HepG2 (cell line): ENCODE measurements around the gene RPTOR. TPM values are rescaled to one million over a fixed set of nuclear protein-coding genes. Genes with fewer than 3 reads are reported as not detected.

Experiments
- ATF4 ChIP-seq, 2 experiments: fragments of 450-650 bp in 1 of 2; sonication (generic) in 1 of 2; formaldehyde crosslinking; IDR thresholded peaks; 2 replicates each; pipeline versions ENCODE4 v1.5.0 to v1.8.0; 2020 to 2022; ENCODE audit warnings: mild to moderate bottlenecking in 1 of 2, missing genetic modification reagents in 1 of 2
- ETV5 ChIP-seq: IDR thresholded peaks from 2 replicates; pipeline ENCODE4 v1.6.1; 2018; ENCODE audit warnings: missing biosample characterization, missing genetic modification reagents, inconsistent platforms, borderline replicate concordance
- FOXA1 ChIP-seq, 2 experiments: fragments of 450-650 bp in 1 of 2; sonication (generic) in 1 of 2; formaldehyde crosslinking in 1 of 2; IDR thresholded peaks; 2 replicates each; pipeline versions ENCODE4 v1.4.0 to v1.6.1; 2016 to 2020; ENCODE audit warnings: missing genetic modification reagents in 1 of 2
- GABPA ChIP-seq, 2 experiments: IDR thresholded peaks; 2 replicates each; pipeline ENCODE4 v1.6.1; 2011 to 2016; ENCODE audit warnings: low read depth in 2 of 2, low read length in 1 of 2, missing biosample characterization in 1 of 2, missing genetic modification characterization in 1 of 2
- GTF3A ChIP-seq: sonication (generic); formaldehyde crosslinking; conservative IDR thresholded peaks from 2 replicates; pipeline ENCODE4 v1.4.0; 2020; ENCODE audit warnings: mild to moderate bottlenecking, missing genetic modification reagents
- HIVEP1 ChIP-seq: sonication (generic); formaldehyde crosslinking; IDR thresholded peaks from 2 replicates; pipeline ENCODE4 v1.4.0; 2020; ENCODE audit warnings: mild to moderate bottlenecking, missing genetic modification reagents
- HNF4A ChIP-seq: sonication (generic); formaldehyde crosslinking; IDR thresholded peaks from 2 replicates; pipeline ENCODE4 v1.4.0; 2020; ENCODE audit warnings: missing genetic modification reagents
- MTA1 ChIP-seq: sonication (generic); formaldehyde crosslinking; IDR thresholded peaks from 2 replicates; pipeline ENCODE4 v1.4.0; 2020; ENCODE audit warnings: missing genetic modification reagents, mild to moderate bottlenecking, borderline replicate concordance
- SMAD9 ChIP-seq: sonication (generic); formaldehyde crosslinking; IDR thresholded peaks from 2 replicates; pipeline ENCODE4 v1.5.1; 2020; ENCODE audit warnings: mild to moderate bottlenecking, missing genetic modification reagents
- THAP11 ChIP-seq: IDR thresholded peaks from 2 replicates; pipeline ENCODE4 v1.6.1; 2016; ENCODE audit warnings: missing biosample characterization, missing genetic modification reagents
- YY1 ChIP-seq: IDR thresholded peaks from 2 replicates; pipeline ENCODE4 v1.6.1; 2011; ENCODE audit warnings: low read length, low read depth, moderate library complexity, mild to moderate bottlenecking; ENCODE audit not compliant: insufficient read depth, insufficient replicate concordance
- ZHX2 ChIP-seq, 2 experiments: sonication (generic) in 1 of 2; formaldehyde crosslinking in 1 of 2; IDR thresholded peaks; 2 replicates each; pipeline versions ENCODE4 v1.6.1 to v1.9.0; 2014 to 2022; ENCODE audit warnings: antibody characterized with exemption in 1 of 2, borderline replicate concordance in 1 of 2, inconsistent platforms in 1 of 2, low read depth in 1 of 2, missing genetic modification reagents in 1 of 2
- ZNF10 ChIP-seq: sonication (generic); formaldehyde crosslinking; IDR thresholded peaks from 2 replicates; pipeline ENCODE4 v1.4.0; 2020; ENCODE audit warnings: mild to moderate bottlenecking, low read depth, missing genetic modification reagents, borderline replicate concordance
- ZNF136 ChIP-seq: sonication (generic); formaldehyde crosslinking; IDR thresholded peaks from 2 replicates; pipeline ENCODE4 v1.8.1; 2022; ENCODE audit warnings: low read depth, mild to moderate bottlenecking, moderate library complexity, missing genetic modification reagents
- ZNF33B ChIP-seq: sonication (generic); formaldehyde crosslinking; IDR thresholded peaks from 2 replicates; pipeline ENCODE4 v1.5.1; 2020; ENCODE audit warnings: mild to moderate bottlenecking, missing genetic modification reagents
- ZNF556 ChIP-seq: sonication (generic); formaldehyde crosslinking; IDR thresholded peaks from 2 replicates; pipeline ENCODE4 v1.4.0; 2020; ENCODE audit warnings: mild to moderate bottlenecking, missing genetic modification reagents, borderline replicate concordance
- ZNF749 ChIP-seq: sonication (generic); formaldehyde crosslinking; IDR thresholded peaks from 2 replicates; pipeline ENCODE4 v1.8.0; 2022; ENCODE audit warnings: mild to moderate bottlenecking, missing genetic modification reagents, moderate library complexity, borderline replicate concordance
- ZNF850 ChIP-seq: sonication (generic); formaldehyde crosslinking; conservative IDR thresholded peaks from 2 replicates; pipeline ENCODE4 v1.9.0; 2021; ENCODE audit warnings: mild to moderate bottlenecking, missing genetic modification reagents
- polyA plus RNA-seq, 8 experiments: library from polyadenylated mRNA; depleted of rRNA in 3 of 8; stranded (reverse) in 7 of 8; unstranded in 1 of 8; fragments of >200 nt; fragmentation: Illumina TruSeq in 4 of 8; extraction: Trizol in 4 of 8; gene quantifications; 2 replicates each; pipeline versions ENCODE4 v1.2.1 to v1.2.3, GENCODE V29; 2011 to 2016; ENCODE audit warnings: low read depth in 4 of 8, missing spikeins in 1 of 8, mixed read lengths in 1 of 8; ENCODE audit not compliant: insufficient read depth in 1 of 8
- total RNA-seq, 5 experiments: library from RNA; depleted of rRNA; stranded (reverse); fragments of >200 nt; fragmentation: Illumina TruSeq; extraction: Trizol; gene quantifications; 2 replicates each; pipeline ENCODE4 v1.2.3, GENCODE V29; 2016; ENCODE audit warnings: low read depth in 1 of 5
- TF ChIP-seq, protein P1 (sequence below): IDR thresholded peaks from 2 replicates; pipeline ENCODE4 v1.6.1; 2016; ENCODE audit warnings: low read depth, borderline replicate concordance
- TF ChIP-seq, protein P2 (sequence below): sonication (generic); formaldehyde crosslinking; IDR thresholded peaks from 2 replicates; pipeline ENCODE4 v1.8.1; 2023; ENCODE audit warnings: missing genetic modification reagents, inconsistent platforms, borderline replicate concordance

Gene RPTOR
- total and polyA plus RNA-seq, 2 of the 13 experiments (the other 11 are each of a cell fraction or from before 2014, with no cell fraction given) = 6.6 to 25.3 TPM

- TF ChIP-seq ATF4 (CRISPR knock-in tag; IDR thresholded peaks at IDR 0.05) (no peak), THAP11 (CRISPR knock-in tag) (no peak), FOXA1 (IDR thresholded peaks at IDR 0.05) (no peak), FOXA1 (CRISPR knock-in tag; IDR thresholded peaks at IDR 0.05) (peak; percentile 43; the same call in 1 of the 2 replicates), GTF3A (CRISPR knock-in tag) (no peak), ZNF33B (CRISPR knock-in tag) (no peak), ZNF556 (CRISPR knock-in tag) (no peak), ZNF136 (CRISPR knock-in tag) (no peak), ETV5 (0 out of 2 replicates have a peak, but pooled peaks have one; percentile 2), GABPA (IDR thresholded peaks at IDR 0.05; ENCODE audit: low read depth, low read length) (no peak), GABPA (CRISPR knock-in tag; IDR thresholded peaks at IDR 0.05; ENCODE audit: low read depth) (no peak), YY1 (peak; percentile 48), HNF4A (CRISPR knock-in tag) (peak; percentile 53), SMAD9 (no peak), MTA1 (peak; percentile 23; the same call in 1 of the 2 replicates), HIVEP1 (CRISPR knock-in tag) (no peak), ZNF850 (CRISPR knock-in tag) (no peak), ZNF749 (CRISPR knock-in tag) (no peak), ZNF10 (CRISPR knock-in tag) (no peak), ZHX2 (IDR thresholded peaks at IDR 0.05; ENCODE audit: low read depth) (no peak), ZHX2 (CRISPR knock-in tag; IDR thresholded peaks at IDR 0.05; ENCODE audit: borderline replicate concordance) (no peak)
- TF ChIP-seq, protein P1, sequence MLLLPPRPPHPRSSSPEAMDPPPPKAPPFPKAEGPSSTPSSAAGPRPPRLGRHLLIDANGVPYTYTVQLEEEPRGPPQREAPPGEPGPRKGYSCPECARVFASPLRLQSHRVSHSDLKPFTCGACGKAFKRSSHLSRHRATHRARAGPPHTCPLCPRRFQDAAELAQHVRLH (CRISPR knock-in tag) = 0 out of 2 replicates have a peak, but pooled peaks have one; percentile 32
- TF ChIP-seq, protein P2, sequence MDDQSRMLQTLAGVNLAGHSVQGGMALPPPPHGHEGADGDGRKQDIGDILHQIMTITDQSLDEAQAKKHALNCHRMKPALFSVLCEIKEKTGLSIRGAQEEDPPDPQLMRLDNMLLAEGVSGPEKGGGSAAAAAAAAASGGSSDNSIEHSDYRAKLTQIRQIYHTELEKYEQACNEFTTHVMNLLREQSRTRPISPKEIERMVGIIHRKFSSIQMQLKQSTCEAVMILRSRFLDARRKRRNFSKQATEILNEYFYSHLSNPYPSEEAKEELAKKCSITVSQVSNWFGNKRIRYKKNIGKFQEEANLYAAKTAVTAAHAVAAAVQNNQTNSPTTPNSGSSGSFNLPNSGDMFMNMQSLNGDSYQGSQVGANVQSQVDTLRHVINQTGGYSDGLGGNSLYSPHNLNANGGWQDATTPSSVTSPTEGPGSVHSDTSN (CRISPR knock-in tag) = no peak
These were observed 105.2 kb downstream of the RPTOR start (continued) for GRCh38 chr17:80649672-80650330.
